Neuronal stem cell (in vitro differentiated cells): ENCODE results near the gene ACKR3.

Experiments used
- DNase-seq: peaks from one replicate; pipeline ENCODE4 v3.0.0-alpha.2; 2013; ENCODE audit warnings: low spot score
- H2AFZ ChIP-seq: one replicate; pipeline ENCODE4 v1.6.1; 2013; ENCODE audit warnings: mild to moderate bottlenecking, low read length, inconsistent platforms
- H2AK5ac ChIP-seq: 2 replicates; pipeline ENCODE4 v1.6.1; 2013; ENCODE audit warnings: low read depth, mild to moderate bottlenecking, inconsistent platforms, low read length, moderate library complexity, mixed read lengths
- H2BK120ac ChIP-seq: 2 replicates; pipeline ENCODE4 v1.6.1; 2013; ENCODE audit warnings: low read depth, mild to moderate bottlenecking, inconsistent platforms, low read length, moderate library complexity, mixed read lengths
- H2BK12ac ChIP-seq: one replicate; pipeline ENCODE4 v1.6.1; 2013; ENCODE audit warnings: low read length, inconsistent platforms
- H2BK15ac ChIP-seq: 2 replicates; pipeline ENCODE4 v1.6.1; 2013; ENCODE audit warnings: mild to moderate bottlenecking, low read length, inconsistent platforms, mixed read lengths
- H2BK5ac ChIP-seq: one replicate; pipeline ENCODE4 v1.6.1; 2013; ENCODE audit warnings: inconsistent platforms, mild to moderate bottlenecking, low read length, moderate library complexity
- H3K14ac ChIP-seq: one replicate; pipeline ENCODE4 v1.6.1; 2013; ENCODE audit warnings: low read length, inconsistent platforms
- H3K18ac ChIP-seq: 2 replicates; pipeline ENCODE4 v1.6.1; 2013; ENCODE audit warnings: low read length, inconsistent platforms
- H3K23ac ChIP-seq: 2 replicates; pipeline ENCODE4 v1.6.1; 2013; ENCODE audit warnings: low read depth, mild to moderate bottlenecking, mixed read lengths, low read length, inconsistent platforms; ENCODE audit not compliant: poor library complexity
- H3K27ac ChIP-seq: replicated peaks from 3 replicates; pipeline ENCODE4 v1.5.1; 2013; ENCODE audit warnings: low read length, inconsistent platforms
- H3K27me3 ChIP-seq, 3 experiments: 2 replicates each; pipeline ENCODE4 v1.6.1; 2013; ENCODE audit warnings: low read length in 3 of 3, mild to moderate bottlenecking in 2 of 3, inconsistent platforms in 1 of 3, low read depth in 1 of 3, mixed read lengths in 1 of 3, moderate library complexity in 1 of 3; ENCODE audit not compliant: control insufficient read depth in 3 of 3, insufficient read depth in 3 of 3
- H3K36me3 ChIP-seq, 2 donors: replicated peaks in 1 of 2; 2 replicates each; pipeline ENCODE4 v1.6.1; 2013; ENCODE audit warnings: low read length in 2 of 2; ENCODE audit not compliant: control insufficient read depth in 2 of 2, insufficient read depth in 2 of 2
- H3K4ac ChIP-seq: 2 replicates; pipeline ENCODE4 v1.6.1; 2013; ENCODE audit warnings: inconsistent platforms, mild to moderate bottlenecking, low read length, moderate library complexity
- H3K4me1 ChIP-seq, 2 donors: 1 replicate in 1 of 2; 2 replicates in 1 of 2; pipeline ENCODE4 v1.6.1; 2013; ENCODE audit warnings: low read length in 2 of 2, low read depth in 1 of 2; ENCODE audit not compliant: control insufficient read depth in 2 of 2, insufficient read depth in 1 of 2
- H3K4me2 ChIP-seq: one replicate; pipeline ENCODE4 v1.6.1; 2013; ENCODE audit warnings: mild to moderate bottlenecking, low read length, inconsistent platforms; ENCODE audit not compliant: insufficient read depth, poor library complexity, severe bottlenecking
- H3K4me3 ChIP-seq, 2 donors: 2 replicates each; pipeline ENCODE4 v1.5.1; 2013; ENCODE audit warnings: low read length in 2 of 2, mild to moderate bottlenecking in 2 of 2, inconsistent platforms in 1 of 2, moderate library complexity in 1 of 2
- H3K79me1 ChIP-seq: one replicate; pipeline ENCODE4 v1.6.1; 2013; ENCODE audit warnings: low read depth, mild to moderate bottlenecking, inconsistent platforms, low read length, moderate library complexity
- H3K9ac ChIP-seq: one replicate; pipeline ENCODE4 v1.6.1; 2013; ENCODE audit warnings: mild to moderate bottlenecking, low read depth, low read length, inconsistent platforms; ENCODE audit not compliant: poor library complexity
- H3K9me3 ChIP-seq, 2 donors: replicated peaks in 1 of 2; 2 replicates each; pipeline versions ENCODE3 to v1.6.1; 2013; ENCODE audit warnings: low read length in 2 of 2, mild to moderate bottlenecking in 2 of 2, inconsistent platforms in 1 of 2, low read depth in 1 of 2, mixed read lengths in 1 of 2, moderate library complexity in 1 of 2; ENCODE audit not compliant: control insufficient read depth in 2 of 2, insufficient read depth in 1 of 2
- H4K8ac ChIP-seq: one replicate; pipeline ENCODE4 v1.6.1; 2013; ENCODE audit warnings: low read depth, mild to moderate bottlenecking, inconsistent platforms, low read length, moderate library complexity
- H4K91ac ChIP-seq: one replicate; pipeline ENCODE4 v1.6.1; 2013; ENCODE audit warnings: low read length, low read depth, mild to moderate bottlenecking, inconsistent platforms; ENCODE audit not compliant: poor library complexity
- WGBS, 2 donors: extraction: QIAGEN DNeasy Blood & Tissue Kit; methylation state at CpG; one replicate each; pipeline ENCODE4 v1.1.7; 2013; ENCODE audit warnings: missing lambda C conversion rate in 2 of 2, mixed read lengths in 1 of 2; ENCODE audit not compliant: insufficient read length in 2 of 2, insufficient replicate concordance in 1 of 2; ENCODE audit errors: extremely low coverage in 2 of 2; 5-methylcytosine and 5-hydroxymethylcytosine counted together

The ACKR3 gene

DNA sequence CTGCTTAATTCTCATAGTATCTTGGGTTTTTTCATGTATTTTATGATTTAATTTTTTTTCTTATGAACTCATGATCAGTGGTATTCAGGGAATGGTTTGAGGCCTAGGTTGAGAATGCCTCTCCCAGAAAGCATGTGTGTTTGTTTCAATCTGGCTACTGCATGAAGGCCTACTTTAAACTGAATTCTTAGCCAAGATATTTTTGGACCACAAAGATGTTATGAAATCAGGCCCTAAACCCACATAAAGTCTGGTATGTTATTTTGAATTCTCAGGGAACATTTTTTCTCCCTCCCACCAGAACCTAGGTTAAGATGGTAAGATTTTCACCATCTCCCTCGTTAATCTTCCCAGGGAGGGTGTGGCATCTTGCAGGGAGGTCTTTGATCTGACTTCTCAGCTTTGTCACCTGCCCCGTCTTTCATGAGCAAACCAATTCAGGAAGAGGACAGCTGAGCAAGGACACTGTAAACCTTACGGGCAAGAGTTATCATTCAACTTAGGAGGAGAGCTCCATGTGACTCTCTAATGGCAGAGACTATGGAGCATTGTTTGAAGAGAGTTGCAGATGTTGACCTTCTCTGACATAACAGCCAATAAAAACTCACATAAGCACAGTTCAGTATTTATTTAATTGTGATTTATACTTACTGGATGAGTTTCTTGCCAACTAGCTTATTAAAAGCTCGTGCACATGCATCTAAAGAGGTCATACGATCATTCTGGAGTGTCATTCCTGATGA is 21.3 kb upstream of the ACKR3 start:
- no peak for DNase-seq
- H3K14ac ChIP-seq = no peak overlapping the region
- no peak overlapping the region for H3K23ac ChIP-seq
- no peak overlapping the region for H3K27ac ChIP-seq
- peaks cover 2 to 10% of the 10 kb centered on the region in 2 donors for H3K9me3 ChIP-seq
- no peak overlapping the region for H3K4ac ChIP-seq
- H2BK5ac ChIP-seq = no peak overlapping the region
- H4K91ac ChIP-seq = no peak overlapping the region
- H3K4me2 ChIP-seq = no peak overlapping the region
- no peaks in the 10 kb centered on the region for H3K79me1 ChIP-seq
- no peak overlapping the region for H2AK5ac ChIP-seq
- no peak overlapping the region for H2BK120ac ChIP-seq
- no peak overlapping the region for H4K8ac ChIP-seq
- no peak overlapping the region for H2AFZ ChIP-seq
- peaks cover 9 to 21% of the 10 kb centered on the region in 2 donors for H3K4me1 ChIP-seq
- no peaks in the 10 kb centered on the region for H3K36me3 ChIP-seq
- H3K27me3 ChIP-seq = no peaks in the 10 kb centered on the region
- H3K18ac ChIP-seq = no peak overlapping the region
- H3K4me3 ChIP-seq = no peak overlapping the region
- WGBS, 2 donors = no CpG with 5 or more reads among the region's 5 CpGs
- H2BK15ac ChIP-seq = no peak overlapping the region
- no peak overlapping the region for H3K9ac ChIP-seq
- no peak overlapping the region for H2BK12ac ChIP-seq

DNA sequence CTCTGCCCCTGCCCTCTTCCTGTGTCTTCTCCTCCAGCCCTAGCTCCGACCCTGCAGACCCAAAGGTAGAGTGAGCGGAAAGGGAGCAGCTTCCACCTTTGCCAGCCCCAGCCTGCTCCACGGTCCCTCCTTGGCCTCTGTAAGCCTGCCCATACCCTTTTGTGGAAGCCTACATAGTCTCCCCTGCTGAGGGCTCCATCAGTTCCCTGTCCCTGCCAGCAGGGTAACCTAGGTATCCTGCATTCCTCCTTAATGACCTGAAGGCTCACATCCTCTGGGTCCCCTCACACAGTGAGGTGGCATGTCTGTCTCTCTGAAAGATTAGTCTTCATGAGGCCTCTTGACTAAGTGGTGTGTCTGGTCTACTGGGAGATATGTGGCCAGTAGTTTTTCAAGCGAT is 20.5 kb upstream of the ACKR3 start:
- Histone ChIP-seq H2BK120ac (no peak overlapping the region), H3K79me1 (no peaks in the 10 kb centered on the region), H2AFZ (no peak overlapping the region), H2BK15ac (no peak overlapping the region), H3K9ac (no peak overlapping the region), H3K27me3 (no peaks in the 10 kb centered on the region), H2AK5ac (no peak overlapping the region), H3K4ac (no peak overlapping the region), H3K4me2 (no peak overlapping the region), H3K4me1 (peaks cover 9 to 21% of the 10 kb centered on the region in 2 donors), H3K9me3 (peaks cover 2 to 18% of the 10 kb centered on the region in 2 donors), H2BK5ac (no peak overlapping the region), H3K4me3 (no peak overlapping the region), H3K36me3 (no peaks in the 10 kb centered on the region), H3K14ac (no peak overlapping the region), H2BK12ac (no peak overlapping the region), H4K91ac (no peak overlapping the region), H3K18ac (no peak overlapping the region), H3K27ac (no peak overlapping the region), H4K8ac (no peak overlapping the region), H3K23ac (no peak overlapping the region)
- no CpG with 5 or more reads among the region's 4 CpGs for WGBS, 2 donors
- DNase-seq = no peak

DNA sequence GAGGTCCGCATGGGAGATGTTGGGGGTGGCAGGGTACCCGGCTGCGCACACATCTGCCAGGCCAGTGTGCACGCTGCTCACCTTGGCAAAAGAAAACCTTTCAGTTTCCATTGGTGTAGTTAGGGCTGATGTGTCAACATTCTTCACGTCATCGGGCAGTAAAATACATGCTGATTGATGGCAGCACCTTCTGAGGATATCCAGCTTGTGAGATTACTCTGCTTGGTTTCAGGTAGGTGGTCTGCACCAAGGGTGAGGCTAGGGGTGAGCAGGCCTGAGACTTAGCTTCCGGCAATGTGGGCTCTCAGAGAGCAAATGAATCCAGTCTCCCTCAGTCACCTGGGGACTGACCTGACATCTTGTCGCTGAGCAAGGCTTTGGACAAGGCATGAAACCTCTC is 19.3 kb upstream of the ACKR3 start:
- peaks cover 9 to 21% of the 10 kb centered on the region in 2 donors for H3K4me1 ChIP-seq
- no peak overlapping the region for H2AK5ac ChIP-seq
- no peak overlapping the region for H3K23ac ChIP-seq
- no peaks in the 10 kb centered on the region for H3K27me3 ChIP-seq
- no peak overlapping the region for H3K4ac ChIP-seq
- no peak overlapping the region for H3K27ac ChIP-seq
- no peak overlapping the region for H3K9ac ChIP-seq
- no peak overlapping the region for H2AFZ ChIP-seq
- no peak overlapping the region for H2BK12ac ChIP-seq
- H3K4me3 ChIP-seq = no peak overlapping the region
- no peak overlapping the region for H4K8ac ChIP-seq
- no peaks in the 10 kb centered on the region for H3K79me1 ChIP-seq
- DNase-seq = no peak
- no CpG with 5 or more reads among the region's 8 CpGs for WGBS, 2 donors
- H3K4me2 ChIP-seq = no peak overlapping the region
- no peak overlapping the region for H2BK15ac ChIP-seq
- H4K91ac ChIP-seq = no peak overlapping the region
- no peaks in the 10 kb centered on the region for H3K36me3 ChIP-seq
- H2BK5ac ChIP-seq = no peak overlapping the region
- H3K18ac ChIP-seq = no peak overlapping the region
- peaks cover 2 to 26% of the 10 kb centered on the region in 2 donors for H3K9me3 ChIP-seq
- H3K14ac ChIP-seq = no peak overlapping the region
- H2BK120ac ChIP-seq = no peak overlapping the region

DNA sequence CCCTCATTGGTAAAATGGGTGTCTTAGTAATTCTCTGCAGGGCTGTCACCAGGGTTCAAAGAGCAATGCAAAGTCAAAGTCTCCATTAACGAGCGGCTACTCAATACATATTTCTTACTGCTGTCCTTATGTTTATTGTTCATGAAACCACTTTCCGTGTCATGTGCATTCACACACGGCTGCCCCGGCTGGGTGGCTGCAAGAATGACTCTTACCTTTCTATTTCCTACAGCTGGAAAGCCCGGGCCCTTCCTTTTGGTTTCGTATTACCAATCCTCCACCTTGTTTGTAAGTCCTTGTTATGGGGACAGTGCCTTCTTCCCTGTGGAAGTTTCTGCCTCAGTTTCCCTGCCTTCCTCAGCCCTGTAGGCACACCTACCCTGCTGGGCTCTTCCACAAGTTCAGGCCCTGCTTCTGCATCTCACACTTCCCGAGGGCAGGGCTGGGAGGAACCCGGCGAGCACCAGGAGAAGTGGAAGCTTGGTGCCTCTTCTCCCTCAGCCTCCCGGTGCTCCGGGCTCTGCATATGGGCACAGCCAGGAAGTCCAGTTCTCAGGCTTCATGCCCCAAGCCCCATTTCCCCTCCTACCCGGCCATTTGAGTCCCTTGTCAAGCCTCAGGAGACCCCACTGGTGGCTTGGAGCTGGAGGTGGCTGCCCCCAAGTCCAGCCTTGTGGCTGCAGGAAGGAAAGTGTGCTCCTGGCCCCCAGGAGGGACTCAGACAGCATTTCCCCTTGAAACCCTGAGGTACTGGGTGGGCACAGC is 18.7 kb upstream of the ACKR3 start:
- H3K27me3 ChIP-seq = no peaks in the 10 kb centered on the region
- peaks cover 2 to 26% of the 10 kb centered on the region in 2 donors for H3K9me3 ChIP-seq
- H3K14ac ChIP-seq = no peak overlapping the region
- peaks cover 9 to 21% of the 10 kb centered on the region in 2 donors for H3K4me1 ChIP-seq
- no peak overlapping the region for H3K4me2 ChIP-seq
- H4K8ac ChIP-seq = peak overlapping the region; percentile 19
- peak overlapping the region; percentile 90 for H2AFZ ChIP-seq
- H2BK120ac ChIP-seq = no peak overlapping the region
- H3K36me3 ChIP-seq = no peaks in the 10 kb centered on the region
- H2BK15ac ChIP-seq = no peak overlapping the region
- no peak overlapping the region for H3K9ac ChIP-seq
- H4K91ac ChIP-seq = no peak overlapping the region
- H2BK12ac ChIP-seq = no peak overlapping the region
- no peak overlapping the region for H3K4ac ChIP-seq
- H3K27ac ChIP-seq = no peak overlapping the region
- H3K4me3 ChIP-seq = no peak overlapping the region
- H2BK5ac ChIP-seq = no peak overlapping the region
- no CpG with 5 or more reads among the region's 13 CpGs for WGBS, 2 donors
- no peak for DNase-seq
- H3K18ac ChIP-seq = peak overlapping the region; percentile 5
- no peak overlapping the region for H3K23ac ChIP-seq
- H3K79me1 ChIP-seq = no peaks in the 10 kb centered on the region
- H2AK5ac ChIP-seq = no peak overlapping the region
